NCI-H1092 (cell line): ENCODE measurements around the gene IGF2BP2.
"Not testable (repeated sequence)": the region's sequence is repeated elsewhere in the genome, so short reads cannot be mapped to it uniquely, and the experiment has no call there.

Experiments
- DNase-seq: peaks from one replicate; lab custom pipeline; 2025; lab: John Stamatoyannopoulos, UW

IGF2BP2 gene

GRCh38 chr3:185709251-185709955, 115.4 kb downstream of the IGF2BP2 start:
- DNase-seq: no peak

GRCh38 chr3:185708392-185708791, 116.5 kb downstream of the IGF2BP2 start:
- no peak for DNase-seq

GRCh38 chr3:185705498-185705897, 119.3 kb downstream of the IGF2BP2 start:
- DNase-seq: no peak

- DNase-seq: no peak
These were observed 122.3 kb downstream of the IGF2BP2 start for GRCh38 chr3:185702262-185703225.

- DNase-seq: no peak
These were observed 123.1 kb downstream of the IGF2BP2 start for GRCh38 chr3:185701611-185702261.

DNA sequence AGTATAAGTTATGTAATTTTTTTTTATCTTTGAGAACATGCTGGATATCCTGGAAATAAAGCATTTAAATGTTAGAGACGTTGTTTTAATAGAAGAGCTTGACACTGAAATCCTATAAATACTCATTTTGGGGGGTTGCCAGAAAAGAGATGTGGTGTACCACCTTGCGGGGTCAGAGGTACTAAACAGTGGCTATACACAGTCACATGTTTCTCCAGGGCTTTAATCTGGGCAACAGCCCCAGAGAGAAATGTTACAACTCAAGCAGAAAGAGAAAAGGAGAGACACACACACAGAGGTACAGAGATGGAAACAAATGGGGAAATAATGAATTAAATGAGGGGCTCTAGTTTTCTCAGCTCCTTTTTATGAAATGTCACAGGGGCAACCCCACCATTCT, 124.9 kb downstream of the IGF2BP2 start:
- no peak for DNase-seq

- not testable (repeated sequence) for DNase-seq
These were observed 127.6 kb downstream of the IGF2BP2 start for GRCh38 chr3:185697228-185697627.

DNA sequence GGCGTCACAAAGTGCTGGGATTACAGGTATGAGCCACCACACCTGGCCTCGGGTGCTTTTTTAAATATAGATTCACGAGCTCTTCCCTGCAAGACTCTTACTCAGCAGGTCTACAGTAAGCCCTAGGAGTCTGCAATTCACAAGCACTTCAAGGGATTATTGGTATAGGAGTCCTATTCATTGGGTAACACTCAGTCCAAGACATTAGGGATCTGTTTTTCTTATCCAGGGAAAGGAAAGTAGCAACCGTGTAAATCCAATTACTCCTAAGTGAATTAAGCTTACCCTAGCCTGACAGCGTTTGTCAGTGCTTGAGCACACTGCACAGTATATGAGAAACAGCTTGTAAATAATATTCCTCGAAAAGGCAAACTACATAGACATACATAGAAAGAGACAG, 128.8 kb downstream of the IGF2BP2 start:
- no peak for DNase-seq

DNA sequence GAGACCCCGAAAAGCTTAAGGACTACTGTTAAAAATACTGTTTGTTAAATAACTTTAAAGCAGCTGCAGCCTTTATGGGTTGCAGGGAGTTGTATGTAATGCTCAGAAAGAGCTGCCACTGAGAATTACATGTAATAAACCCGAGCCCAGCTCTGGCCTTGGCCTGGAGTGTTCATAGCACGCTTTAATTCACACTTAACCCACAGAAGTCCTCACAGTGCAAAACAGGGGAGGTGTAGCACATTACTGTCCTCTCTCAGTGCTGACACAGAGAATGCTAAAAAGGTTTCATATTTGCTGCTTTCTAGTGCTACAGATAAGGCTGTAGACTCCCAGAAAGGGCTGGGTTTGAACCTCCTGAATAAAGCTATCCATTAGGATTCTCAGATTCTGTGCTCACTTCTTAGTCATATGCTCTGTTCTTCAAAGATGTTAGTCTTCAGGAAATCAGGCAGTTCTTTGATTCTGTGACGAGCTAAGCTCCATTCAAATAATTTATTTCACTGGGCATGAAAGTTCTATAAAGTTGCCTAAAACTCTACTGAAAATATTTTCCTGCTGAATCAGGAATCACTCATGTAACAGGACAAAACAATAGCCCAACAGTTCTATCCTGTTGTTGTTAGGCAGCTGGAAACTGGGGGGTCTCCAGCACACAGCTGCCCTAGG, 130.7 kb downstream of the IGF2BP2 start:
- no peak for DNase-seq

- DNase-seq: no peak
These were observed 133.2 kb downstream of the IGF2BP2 start for GRCh38 chr3:185691622-185692021.

DNA sequence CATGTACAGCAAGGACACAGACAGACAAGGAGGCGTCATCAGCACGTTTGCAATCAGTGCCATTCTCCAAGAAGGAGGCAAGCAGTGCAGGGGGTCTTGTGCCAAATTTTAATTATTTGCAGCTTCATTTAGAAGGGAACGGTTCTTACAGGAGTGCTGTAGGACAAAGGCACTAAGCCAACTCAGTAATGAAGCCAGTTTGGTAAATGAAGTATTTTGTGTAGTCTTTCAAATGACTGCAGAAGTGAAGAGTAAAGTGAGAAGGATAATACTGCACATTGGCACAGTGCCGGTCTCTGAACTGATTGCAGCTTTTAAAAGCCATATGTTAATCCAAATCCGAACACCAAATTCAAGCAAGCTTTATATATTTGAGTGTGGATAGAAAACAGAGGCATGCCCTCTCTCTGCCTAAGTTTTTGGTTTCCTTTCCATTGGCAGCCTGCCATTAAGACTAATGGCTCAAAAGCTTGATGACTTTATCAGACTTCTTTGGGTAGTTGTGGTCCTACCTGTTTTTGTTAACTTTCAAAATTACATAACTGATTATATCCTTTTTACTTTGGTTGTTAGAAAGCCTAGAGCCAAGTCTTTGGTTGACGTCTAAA, 137.5 kb downstream of the IGF2BP2 start:
- DNase-seq: no peak

- DNase-seq: no peak
These were observed 139.4 kb downstream of the IGF2BP2 start for GRCh38 chr3:185685231-185686035.

- DNase-seq: no peak
These were observed 144.6 kb downstream of the IGF2BP2 start for GRCh38 chr3:185680231-185680630.

DNA sequence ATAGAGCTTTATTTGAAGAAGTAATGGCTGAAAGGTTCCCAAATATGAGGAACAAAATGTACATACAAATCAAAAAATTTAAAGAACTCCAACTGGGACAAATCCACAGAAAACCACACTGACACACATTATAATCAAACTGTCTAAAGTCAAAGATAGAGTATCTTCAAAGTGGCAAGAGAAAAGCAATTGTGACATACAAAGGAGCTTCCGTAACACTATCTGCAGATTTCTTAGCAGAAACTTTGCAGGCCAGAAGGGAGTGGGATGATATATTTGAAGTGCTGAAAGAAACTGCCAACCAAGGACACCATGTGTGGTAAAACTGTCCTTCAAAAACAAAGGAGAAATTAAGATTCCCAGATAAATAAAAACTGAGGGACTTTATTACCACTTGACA, 146.8 kb downstream of the IGF2BP2 start:
- DNase-seq: no peak

DNA sequence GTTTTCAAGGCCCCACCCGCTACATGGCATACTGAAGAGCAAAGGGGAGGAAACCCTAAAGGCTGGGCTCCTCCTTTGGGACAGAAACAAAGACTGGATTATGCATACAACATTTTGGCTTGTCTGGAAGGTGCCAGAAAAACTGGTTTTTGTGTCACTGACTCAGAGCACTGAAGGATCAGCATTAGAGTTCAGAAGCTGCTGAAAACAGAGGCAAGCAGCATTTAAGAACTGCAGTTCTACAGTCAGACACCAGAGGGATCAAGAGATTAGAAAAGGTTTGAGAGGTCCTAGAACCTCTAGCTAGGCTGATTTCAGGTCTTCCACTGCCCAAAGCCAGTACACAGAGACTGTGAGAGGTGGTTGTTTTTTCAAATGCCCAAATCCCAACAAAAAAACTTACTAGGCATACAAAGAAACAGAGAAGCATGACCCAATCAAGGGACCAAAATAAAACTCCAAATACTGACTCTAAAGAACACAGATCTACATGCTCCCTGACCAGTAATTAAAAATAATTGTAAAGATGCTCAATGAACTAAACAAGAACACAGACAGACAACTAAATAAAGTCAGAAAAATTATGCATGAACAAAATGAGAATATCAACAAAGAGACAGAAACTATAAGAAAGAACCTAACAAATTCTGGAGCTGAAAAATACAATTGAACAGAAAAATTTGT, 147.6 kb downstream of the IGF2BP2 start:
- peak; percentile 36 for DNase-seq

GRCh38 chr3:185667574-185667973, 157.3 kb downstream of the IGF2BP2 start:
- DNase-seq: no peak

DNA sequence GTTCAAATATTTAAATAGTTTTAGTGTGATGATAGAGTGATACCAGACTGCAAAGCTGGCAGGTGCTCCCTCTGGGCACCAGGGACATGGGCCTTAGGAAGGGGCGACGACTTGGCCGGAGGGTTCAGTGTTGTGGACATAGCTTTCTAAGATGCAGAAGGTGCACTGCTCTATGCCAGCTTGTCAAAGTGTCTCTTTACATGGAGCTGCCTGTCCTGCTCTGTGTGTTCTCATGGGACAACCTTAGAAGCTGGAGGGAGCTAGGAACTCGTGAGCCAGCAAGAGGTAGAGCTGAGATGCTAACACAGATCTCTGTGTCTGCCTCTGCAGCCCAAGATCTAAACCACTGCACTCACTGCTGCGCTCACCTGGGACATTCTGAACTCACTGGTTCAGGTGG, 160.9 kb downstream of the IGF2BP2 start:
- DNase-seq: no peak

- no peak for DNase-seq
These were observed 163.1 kb downstream of the IGF2BP2 start for GRCh38 chr3:185661772-185662171.

DNA sequence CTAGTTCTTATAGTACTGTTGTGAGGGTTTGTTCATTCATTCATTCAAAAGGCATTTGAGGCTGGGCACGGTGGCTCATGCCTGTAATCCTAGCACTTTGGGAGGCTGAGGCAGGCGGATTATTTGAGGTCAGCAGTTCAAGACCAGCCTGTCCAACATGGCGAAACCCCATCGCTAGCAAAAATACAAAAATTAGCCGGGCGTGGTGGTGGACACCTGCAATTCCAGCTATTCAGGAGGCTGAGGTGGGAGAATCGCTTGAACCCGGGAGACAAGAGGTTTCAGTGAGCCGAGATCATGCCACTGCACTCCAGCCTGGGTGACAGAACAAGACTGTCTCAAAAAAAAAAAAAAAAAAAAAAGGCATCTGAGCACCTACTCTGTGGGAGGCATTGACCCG, 163.5 kb downstream of the IGF2BP2 start:
- not testable (repeated sequence) for DNase-seq
